Midbrain (tissue), 1 donor: ENCODE data around the gene PTPRQ.
A peak's percentile ranks its signal among the peaks of the same experiment; 100 is the strongest.
"Not testable (repeated sequence)": the region's sequence is repeated elsewhere in the genome, so short reads cannot be mapped to it uniquely, and the experiment has no call there.

Experiments used
- DNase-seq: peaks from one replicate; lab custom pipeline; 2025; lab: John Stamatoyannopoulos, UW

PTPRQ gene

GRCh38 chr12:80472911-80473500 is 29.0 kb downstream of the PTPRQ start:
- peak; percentile 15 for DNase-seq

GRCh38 chr12:80477521-80478145 is 33.6 kb downstream of the PTPRQ start:
- DNase-seq: not testable (repeated sequence)

- DNase-seq: no peak
Measured at GRCh38 chr12:80484746-80485145, 40.7 kb downstream of the PTPRQ start.

- DNase-seq: no peak
Measured at GRCh38 chr12:80485222-80485987, 41.4 kb downstream of the PTPRQ start.

GRCh38 chr12:80490329-80490728 is 46.3 kb downstream of the PTPRQ start:
- no peak for DNase-seq

- no peak for DNase-seq
Measured at GRCh38 chr12:80491166-80491565, 47.1 kb downstream of the PTPRQ start.

GRCh38 chr12:80493466-80493865 is 49.4 kb downstream of the PTPRQ start:
- DNase-seq: no peak

- DNase-seq: no peak
Measured at GRCh38 chr12:80494836-80495235, 50.8 kb downstream of the PTPRQ start.

- DNase-seq: no peak
Measured at GRCh38 chr12:80498059-80498728, 54.2 kb downstream of the PTPRQ start.

GRCh38 chr12:80504389-80505163 is 60.5 kb downstream of the PTPRQ start:
- DNase-seq: no peak

GRCh38 chr12:80509781-80510556 is 65.9 kb downstream of the PTPRQ start:
- no peak for DNase-seq

GRCh38 chr12:80512781-80513180 is 68.7 kb downstream of the PTPRQ start:
- DNase-seq: no peak

GRCh38 chr12:80513211-80513610 is 69.2 kb downstream of the PTPRQ start:
- DNase-seq: no peak

GRCh38 chr12:80517655-80518054 is 73.6 kb downstream of the PTPRQ start:
- DNase-seq: no peak

- DNase-seq: no peak
Measured at GRCh38 chr12:80531646-80532045, 87.6 kb downstream of the PTPRQ start.

- DNase-seq: no peak
Measured at GRCh38 chr12:80539029-80539428, 95.0 kb downstream of the PTPRQ start.

- no peak for DNase-seq
Measured at GRCh38 chr12:80549298-80549697, 105.3 kb downstream of the PTPRQ start.

- DNase-seq: no peak
Measured at GRCh38 chr12:80551897-80552296, 107.9 kb downstream of the PTPRQ start.

- no peak for DNase-seq
Measured at GRCh38 chr12:80553316-80553715, 109.3 kb downstream of the PTPRQ start.

GRCh38 chr12:80556566-80556965 is 112.5 kb downstream of the PTPRQ start:
- DNase-seq: no peak

GRCh38 chr12:80559766-80560165 is 115.7 kb downstream of the PTPRQ start:
- no peak for DNase-seq
